Thoracic aorta (tissue), 2 donors: Measurements from ENCODE around the gene NRL. TPM values are rescaled to one million over a fixed set of nuclear protein-coding genes. Genes with fewer than 3 reads are reported as not detected.

ENCODE experiments used
- ATAC-seq: fragments of 150-250 bp; one replicate; pipeline ENCODE4 v1.8.0; 2017; ENCODE audit warnings: low read depth; ENCODE audit not compliant: insufficient number of reproducible peaks, low FRiP score
- DNase-seq: peaks from one replicate; pipeline ENCODE4 v3.0.0-alpha.2; 2020; ENCODE audit warnings: low spot score
- H3K27ac ChIP-seq, 2 donors: fragments of 200-600 bp; sonication (generic); 1 replicate in 1 of 2; 2 replicates in 1 of 2; pipeline ENCODE4 v1.5.1; 2016; ENCODE audit warnings: mild to moderate bottlenecking in 2 of 2, moderate library complexity in 2 of 2
- H3K27me3 ChIP-seq: fragments of 200-600 bp; sonication (generic); replicated peaks from 2 replicates; pipeline ENCODE4 v1.6.0; 2016; ENCODE audit warnings: mild to moderate bottlenecking; ENCODE audit not compliant: insufficient read depth
- H3K36me3 ChIP-seq: fragments of 200-600 bp; sonication (generic); one replicate; pipeline ENCODE4 v1.5.1; 2016
- H3K4me1 ChIP-seq, 2 donors: fragments of 200-600 bp; sonication (generic); 1 replicate in 1 of 2; 2 replicates in 1 of 2; pipeline versions ENCODE4 v1.5.1 to v1.6.0; 2016; ENCODE audit warnings: low read depth in 2 of 2, mild to moderate bottlenecking in 1 of 2; ENCODE audit not compliant: control insufficient read depth in 1 of 2
- H3K4me3 ChIP-seq: fragments of 200-600 bp; sonication (generic); 2 replicates; pipeline ENCODE4 v1.5.1; 2016; ENCODE audit warnings: mild to moderate bottlenecking
- H3K9me3 ChIP-seq: fragments of 200-600 bp; sonication (generic); 2 replicates; pipeline ENCODE4 v1.5.1; 2016
- CTCF ChIP-seq: fragments of 200-600 bp; sonication (generic); IDR thresholded peaks from one replicate; pipeline ENCODE4 v1.5.1; 2019; ENCODE audit warnings: antibody characterized with exemption
- total RNA-seq, 2 donors: library from RNA; depleted of rRNA; stranded (reverse); fragments of >200 nt; gene quantifications; one replicate each; pipeline versions ENCODE4 v1.1.0 to v1.2.3, GENCODE V29; 2016

The NRL gene
- total RNA-seq, 2 donors from 2014 or later: 0.92 to 6.1 TPM

GRCh38 chr14:24159777-24160498, 45.2 kb upstream of the NRL start:
- Histone ChIP-seq H3K4me1 (peaks cover 15 to 38% of the 10 kb centered on the region in 2 donors), H3K27me3 (no peaks in the 10 kb centered on the region), H3K27ac (peak overlapping the region; percentile 73 to 88), H3K4me3 (no peak overlapping the region), H3K36me3 (peaks cover 63% of the 10 kb centered on the region), H3K9me3 (no peaks in the 10 kb centered on the region)
- TF ChIP-seq CTCF: no peak
- DNase-seq (no peak), ATAC-seq (no peak)

GRCh38 chr14:24157331-24157730, 42.6 kb upstream of the NRL start:
- Histone ChIP-seq H3K27me3 (no peaks in the 10 kb centered on the region), H3K9me3 (no peaks in the 10 kb centered on the region), H3K36me3 (peaks cover 48% of the 10 kb centered on the region), H3K4me1 (peaks cover 4 to 15% of the 10 kb centered on the region in 2 donors), H3K4me3 (no peak overlapping the region), H3K27ac (no peak overlapping the region)
- no peak for DNase-seq
- TF ChIP-seq CTCF: no peak
- no peak for ATAC-seq

GRCh38 chr14:24156840-24157239, 42.1 kb upstream of the NRL start:
- H3K9me3 ChIP-seq: no peaks in the 10 kb centered on the region
- no peak for TF ChIP-seq CTCF
- ATAC-seq: no peak
- no peak overlapping the region for H3K4me3 ChIP-seq
- no peak for DNase-seq
- peaks cover 0 to 10% of the 10 kb centered on the region in 2 donors for H3K4me1 ChIP-seq
- H3K27ac ChIP-seq: no peak overlapping the region
- peaks cover 49% of the 10 kb centered on the region for H3K36me3 ChIP-seq
- H3K27me3 ChIP-seq: no peaks in the 10 kb centered on the region

GRCh38 chr14:24155100-24155499, 40.4 kb upstream of the NRL start:
- no peaks in the 10 kb centered on the region for H3K9me3 ChIP-seq
- H3K4me3 ChIP-seq: no peak overlapping the region
- TF ChIP-seq CTCF: no peak
- no peaks in the 10 kb centered on the region for H3K4me1 ChIP-seq
- H3K36me3 ChIP-seq: peaks cover 59% of the 10 kb centered on the region
- no peak overlapping the region for H3K27ac ChIP-seq
- ATAC-seq (no peak), DNase-seq (no peak)
- H3K27me3 ChIP-seq: no peaks in the 10 kb centered on the region

- no peak for TF ChIP-seq CTCF
- DNase-seq: no peak
- no peak overlapping the region for H3K4me3 ChIP-seq
- H3K27ac ChIP-seq: no peak overlapping the region
- H3K36me3 ChIP-seq: peaks cover 50% of the 10 kb centered on the region
- H3K27me3 ChIP-seq: no peaks in the 10 kb centered on the region
- peaks cover 7 to 18% of the 10 kb centered on the region in 2 donors for H3K4me1 ChIP-seq
- ATAC-seq: no peak
- no peaks in the 10 kb centered on the region for H3K9me3 ChIP-seq
Observed at GRCh38 chr14:24151404-24152080, 36.8 kb upstream of the NRL start.
